GM21619 (cell line): ENCODE measurements around the gene KCND3.

Experiments used
- ATAC-seq: cut with Tn5 transposase; IDR thresholded peaks from one replicate; pipeline ENCODE4 v1.9.1; 2021; ENCODE audit not compliant: unreplicated experiment

Gene KCND3

DNA sequence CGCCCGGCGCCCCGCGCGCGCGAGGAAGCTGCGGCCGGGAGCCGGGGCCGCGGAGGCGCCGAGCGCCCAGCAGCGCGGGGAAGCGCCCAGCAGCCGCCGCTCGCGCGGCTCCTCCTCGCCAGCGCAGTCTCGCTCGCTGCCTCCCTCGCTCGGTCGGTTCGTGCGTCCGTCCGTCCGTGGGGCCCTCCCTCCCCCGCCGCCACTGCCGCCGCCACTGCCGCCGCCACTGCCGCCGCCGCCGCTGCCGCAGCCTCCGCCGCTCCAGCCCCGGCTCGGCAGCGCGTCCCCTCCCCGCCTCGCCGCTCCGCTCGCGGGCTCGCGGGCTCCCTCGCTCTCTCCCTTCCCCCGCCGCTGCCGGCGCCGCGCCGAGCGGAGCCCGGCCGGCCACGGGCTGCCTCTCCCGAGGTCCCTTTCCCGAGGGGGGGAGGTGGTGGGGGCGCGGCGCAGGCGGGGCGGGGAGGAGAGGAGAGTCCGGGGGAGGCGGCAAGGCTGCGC is at the start of gene KCND3:
TSS of gene KCND3 (minus strand) at position 138 of the 495 bp plus-strand sequence.
- ATAC-seq: no peak

DNA sequence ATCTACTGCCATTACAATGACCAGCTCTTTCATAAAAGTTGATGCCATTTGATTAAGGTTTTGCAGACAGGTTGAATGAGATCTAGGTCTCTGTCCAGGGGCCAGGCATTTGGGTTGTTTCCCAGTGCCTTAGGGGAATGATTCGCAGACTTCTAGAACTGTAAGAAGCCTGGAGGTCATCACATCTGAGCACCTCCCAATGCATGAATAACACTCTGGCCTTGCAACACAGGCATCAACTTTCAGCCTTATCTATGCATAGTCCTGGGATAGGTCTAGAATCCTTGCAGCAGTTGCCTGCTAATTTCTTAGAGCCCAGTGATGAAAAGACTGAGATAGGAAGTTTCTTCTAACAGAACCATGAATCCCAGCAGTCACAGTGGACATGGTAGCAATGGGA is 44.8 kb upstream of the KCND3 start:
- ATAC-seq: no peak

DNA sequence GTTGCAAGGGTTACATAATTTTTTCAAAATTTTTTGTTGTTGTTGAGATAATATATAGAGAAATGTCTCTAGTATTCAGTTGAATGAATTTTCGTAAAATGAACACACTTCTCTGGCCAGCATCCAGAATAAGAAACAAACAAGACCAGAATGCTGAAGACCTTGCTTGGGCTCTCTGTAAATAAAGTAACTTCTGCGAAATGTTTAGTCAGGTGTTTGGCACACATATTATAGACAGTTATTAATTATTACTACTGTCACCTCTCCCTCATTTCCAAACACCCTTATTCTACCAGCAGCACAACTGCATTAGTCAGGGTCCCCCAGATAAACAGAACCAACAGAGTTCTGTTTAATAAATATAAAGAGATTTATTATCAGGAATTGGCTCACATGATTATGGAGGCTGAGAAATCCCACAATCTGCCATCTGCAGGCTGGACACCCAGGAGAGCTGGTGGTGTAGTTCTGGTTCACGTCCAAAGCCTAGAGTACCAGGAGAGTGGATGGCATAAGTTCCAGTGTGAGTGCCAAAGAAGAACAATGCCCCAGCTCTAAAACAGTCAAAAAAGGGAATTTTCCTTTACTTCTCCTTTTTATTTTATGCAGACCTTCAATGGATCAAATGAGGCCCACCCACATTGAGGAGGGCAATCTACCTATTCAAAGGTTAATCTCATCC is 44.1 kb upstream of the KCND3 start:
- no peak for ATAC-seq

DNA sequence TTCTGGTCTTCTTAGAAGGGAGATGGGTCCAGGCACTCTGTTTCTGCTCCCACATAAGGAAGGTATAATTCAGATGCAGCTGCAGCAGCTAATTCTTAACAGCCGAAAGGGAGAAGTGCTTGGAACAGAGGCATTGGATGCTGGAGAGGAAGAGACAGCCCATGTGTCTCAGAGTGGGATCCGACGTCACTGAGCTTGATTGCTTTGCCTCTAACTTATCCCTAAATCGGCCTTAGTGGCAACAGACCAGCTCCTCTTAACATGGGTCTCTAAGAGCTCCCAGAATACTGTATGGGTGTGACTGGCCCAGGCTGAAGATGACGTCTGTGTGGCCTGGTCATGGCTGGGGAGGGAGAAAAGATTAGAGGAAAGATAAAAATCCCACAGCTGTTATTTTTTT is 40.7 kb upstream of the KCND3 start:
- no peak for ATAC-seq

DNA sequence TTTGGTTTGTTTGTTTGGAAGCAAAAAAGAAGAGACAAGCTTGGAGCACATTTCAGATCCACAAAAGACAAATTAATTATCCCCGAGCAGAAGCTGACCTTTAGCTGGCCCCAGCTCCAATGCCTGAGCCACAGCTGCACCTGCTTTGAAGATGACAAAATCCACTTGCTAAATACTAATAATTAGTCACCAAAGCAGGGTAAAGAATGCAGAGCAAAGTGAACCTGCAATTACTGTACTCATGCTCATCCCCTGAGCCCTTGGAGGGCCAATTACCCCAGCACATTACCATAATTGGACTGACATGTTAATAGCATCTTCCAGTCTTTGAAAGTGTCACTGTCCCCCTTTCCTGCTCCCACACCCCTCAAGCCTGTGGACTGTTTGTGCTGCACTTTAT is 38.2 kb upstream of the KCND3 start:
- ATAC-seq: no peak

DNA sequence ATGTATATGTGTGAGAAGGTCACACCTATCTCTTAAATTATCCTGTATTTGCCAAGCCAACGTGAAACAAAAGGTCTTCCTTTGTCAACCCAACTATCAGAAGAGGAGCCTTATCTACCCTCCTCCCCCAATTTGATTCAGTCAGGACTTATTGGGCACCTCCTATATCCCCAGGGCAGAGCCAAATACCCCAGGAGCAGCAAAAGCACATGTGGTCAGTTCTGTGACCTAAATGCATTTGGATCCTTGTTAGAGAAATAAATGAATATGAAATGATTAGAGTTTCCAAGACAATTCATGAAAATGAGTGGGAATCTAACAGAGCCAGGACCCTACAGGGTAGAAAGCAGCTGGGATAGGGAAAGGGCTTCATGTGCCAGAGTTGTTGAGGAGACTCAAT is 37.0 kb upstream of the KCND3 start:
- no peak for ATAC-seq

DNA sequence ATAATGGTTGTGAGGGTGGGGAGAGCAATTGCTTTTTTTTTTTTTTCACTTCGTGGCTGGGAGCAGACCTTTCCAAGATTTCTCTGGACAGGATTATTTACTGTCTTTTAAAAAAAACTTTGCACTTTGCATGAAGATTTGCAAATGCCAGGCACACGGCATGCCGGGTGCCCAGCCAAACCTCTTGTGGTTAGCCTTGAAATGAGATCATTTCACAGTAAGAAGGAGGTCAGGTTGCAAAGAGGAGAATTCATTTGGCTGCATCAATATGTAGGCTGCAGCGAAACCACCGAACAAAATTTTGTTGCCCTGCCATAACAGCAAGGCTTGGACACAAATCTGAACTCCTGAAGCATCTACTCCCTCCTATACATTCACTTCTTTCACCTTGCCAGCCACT is 36.5 kb upstream of the KCND3 start:
- ATAC-seq: no peak

DNA sequence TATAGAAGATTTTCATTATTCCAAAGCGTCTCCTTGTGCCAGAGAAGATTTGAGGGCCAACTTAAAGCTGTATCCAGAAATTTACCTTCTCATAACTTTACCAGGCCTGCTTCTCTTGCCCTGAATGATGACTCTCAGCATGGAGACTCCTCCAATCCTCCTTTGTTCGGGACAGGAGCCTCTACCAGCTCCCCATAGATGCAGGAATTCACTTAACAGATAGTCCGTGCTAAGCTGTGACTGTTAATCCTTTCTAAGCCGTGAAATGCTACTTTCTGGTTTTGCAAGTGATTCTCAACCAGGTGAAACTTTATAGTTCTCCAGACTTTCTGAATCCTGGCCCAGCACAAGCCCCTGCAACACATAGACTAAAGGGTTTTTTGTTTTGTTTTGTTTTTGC is 31.8 kb upstream of the KCND3 start:
- ATAC-seq: no peak

DNA sequence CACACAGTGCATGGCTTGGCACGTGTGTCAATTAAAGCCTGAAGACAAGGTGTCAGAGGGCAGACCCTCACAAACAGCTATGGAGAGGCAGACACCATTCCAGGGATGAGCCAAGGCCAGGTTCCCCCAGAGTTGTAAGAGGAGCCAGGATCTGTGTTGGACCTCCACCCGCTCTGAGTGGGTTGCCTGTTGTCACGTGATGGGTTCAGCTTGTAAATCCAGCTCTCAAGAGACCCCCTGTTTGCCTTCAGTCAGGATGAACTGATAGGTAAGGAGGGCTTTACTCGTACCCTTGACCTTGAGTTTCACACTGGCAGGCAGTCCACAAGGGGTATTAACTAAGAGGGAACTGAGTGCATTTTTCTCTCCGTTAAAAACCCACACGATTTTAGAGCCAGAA is 27.7 kb upstream of the KCND3 start:
- ATAC-seq: no peak

DNA sequence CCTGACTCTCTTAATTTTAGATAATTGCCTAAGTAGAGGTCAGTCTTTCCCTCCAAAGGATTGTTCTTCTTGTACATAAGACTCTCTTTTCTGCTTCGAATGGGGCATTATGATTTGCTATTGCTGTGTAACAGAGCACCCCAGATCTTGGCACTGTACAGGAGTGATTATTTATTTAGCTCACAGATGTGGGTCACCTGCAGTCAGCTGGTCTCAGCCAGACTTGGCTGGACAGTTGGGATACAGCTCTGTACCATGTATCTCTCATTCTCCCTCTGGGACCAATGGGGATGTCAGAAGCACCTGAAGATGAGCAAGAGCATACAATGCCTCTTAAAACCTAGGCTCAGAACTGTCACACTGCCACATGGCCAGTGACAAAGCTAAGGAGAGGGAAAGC is 23.4 kb upstream of the KCND3 start:
- no peak for ATAC-seq

DNA sequence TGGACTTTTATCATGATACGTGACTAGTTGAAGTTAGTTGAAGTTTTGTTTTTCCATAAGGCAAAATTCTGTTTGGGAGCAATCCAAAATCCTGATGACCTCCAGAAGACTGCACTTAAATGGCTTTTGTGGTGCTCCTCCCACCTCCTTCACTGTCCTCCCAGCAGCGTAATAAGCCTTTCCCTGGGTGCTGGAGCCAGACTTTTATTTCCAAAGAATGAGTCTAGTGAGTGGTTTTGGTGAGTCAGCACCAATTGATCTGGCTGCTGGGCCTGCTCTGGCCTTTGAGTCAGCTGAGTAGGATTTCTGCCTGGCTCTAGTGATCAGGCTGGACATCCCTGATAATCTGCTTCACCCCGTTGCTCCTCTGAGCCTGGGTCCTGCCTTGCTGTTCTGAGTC is 21.7 kb upstream of the KCND3 start:
- ATAC-seq: no peak

DNA sequence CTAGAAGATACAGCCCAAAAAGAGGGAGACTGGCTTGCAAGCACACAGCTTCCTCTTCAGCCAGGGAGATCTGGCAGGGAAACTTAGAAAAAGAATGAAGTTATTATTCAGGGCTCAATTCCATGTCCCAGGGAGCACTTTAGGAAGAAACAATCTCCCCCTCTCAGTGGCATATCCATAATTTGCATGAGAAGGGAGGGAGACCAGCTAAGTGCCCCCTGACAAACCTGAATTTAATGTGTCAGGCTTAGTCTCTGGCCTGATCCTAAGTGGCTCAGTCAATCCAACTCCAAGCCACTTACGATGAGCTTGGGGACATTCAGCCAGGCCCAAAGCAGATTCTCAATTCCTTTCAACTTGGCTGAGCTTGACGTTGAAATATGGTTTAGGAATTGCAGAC is 17.7 kb upstream of the KCND3 start:
- ATAC-seq: no peak

DNA sequence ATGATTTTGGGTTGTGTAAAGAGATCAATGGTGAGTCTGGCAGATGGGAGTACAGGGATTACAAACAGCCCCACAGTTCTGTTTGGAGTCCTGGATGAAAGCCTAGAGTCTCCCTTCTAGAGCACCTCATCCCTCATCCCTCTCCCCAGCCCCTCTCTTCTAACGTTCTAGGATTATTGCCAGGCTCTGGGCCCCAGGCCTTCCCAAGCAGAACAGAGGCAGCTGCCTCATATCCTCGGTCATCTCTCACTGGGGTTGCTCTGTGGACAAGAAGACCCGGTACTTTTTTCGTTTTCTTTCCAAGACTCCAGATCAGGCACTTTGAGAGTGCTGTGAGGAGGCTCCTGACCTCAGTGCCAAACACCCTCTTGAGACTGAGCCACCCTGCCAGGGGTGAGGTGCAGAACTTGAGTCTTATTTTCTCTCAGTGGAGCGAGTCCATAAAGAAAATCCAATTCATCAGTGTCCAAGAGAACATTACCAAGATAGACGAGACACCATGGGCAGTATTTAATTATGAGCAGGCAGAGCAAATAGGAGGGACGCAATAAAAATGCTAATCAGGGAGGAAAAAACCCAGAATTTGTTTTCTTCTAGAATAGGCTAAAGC is 17.1 kb upstream of the KCND3 start:
- ATAC-seq: no peak

DNA sequence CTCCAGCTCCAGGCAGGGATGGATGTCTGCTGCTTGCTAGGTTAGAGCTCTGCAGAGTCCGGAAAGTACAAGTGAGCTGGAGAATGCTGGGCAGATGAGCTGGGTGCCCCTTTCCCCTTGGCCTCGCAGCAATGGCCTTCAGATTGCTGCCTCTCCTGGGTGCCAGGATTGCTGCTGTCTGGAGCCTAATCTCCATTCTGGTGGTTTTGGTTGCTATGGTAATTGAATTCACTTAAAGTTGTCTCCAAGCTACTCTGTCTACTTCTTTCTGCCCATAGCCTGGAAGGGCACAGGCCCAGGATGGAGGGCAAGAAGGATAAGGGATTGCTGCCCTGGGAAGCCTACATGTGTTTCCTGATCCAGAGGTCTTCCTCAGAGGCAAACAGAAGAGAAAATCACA is 14.6 kb upstream of the KCND3 start:
- ATAC-seq: no peak

DNA sequence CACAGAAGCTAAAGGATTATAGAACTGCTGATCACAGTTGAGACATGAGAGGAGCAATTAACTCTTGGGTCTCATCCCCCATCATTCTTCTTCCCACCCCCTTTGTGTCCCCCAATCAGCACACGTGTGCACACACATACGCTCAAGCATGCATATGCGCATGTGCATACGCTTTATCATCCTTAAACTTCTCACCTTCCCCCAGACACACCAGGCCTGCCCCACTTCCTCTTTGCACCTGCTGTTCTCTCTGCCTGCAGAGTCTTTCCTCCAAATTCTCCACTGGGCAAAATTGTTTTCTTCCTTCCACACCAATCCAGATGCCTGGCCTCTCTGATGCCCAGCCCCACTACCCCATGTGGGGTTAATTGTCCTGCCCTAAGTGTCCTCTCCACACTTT is 13.0 kb upstream of the KCND3 start:
- ATAC-seq: no peak

DNA sequence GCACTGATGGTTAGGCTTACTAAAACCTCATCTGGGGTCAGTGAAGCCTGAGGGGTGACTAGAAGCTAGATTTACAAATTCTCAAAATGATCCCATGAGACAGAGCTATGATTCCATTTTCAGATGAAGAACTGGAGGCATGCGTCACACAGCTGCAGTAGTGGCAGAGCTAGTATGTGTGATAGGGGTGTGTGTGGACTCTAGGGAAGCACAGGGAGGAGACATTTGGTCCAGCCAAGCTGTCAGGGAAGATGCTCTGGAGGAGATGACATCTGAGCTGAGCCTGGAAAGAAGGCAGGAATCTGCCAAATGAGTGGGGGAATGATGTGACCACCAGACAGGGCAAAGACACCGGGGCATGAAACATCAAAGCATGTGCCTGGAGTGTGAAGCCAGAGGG is 12.0 kb upstream of the KCND3 start:
- no peak for ATAC-seq

DNA sequence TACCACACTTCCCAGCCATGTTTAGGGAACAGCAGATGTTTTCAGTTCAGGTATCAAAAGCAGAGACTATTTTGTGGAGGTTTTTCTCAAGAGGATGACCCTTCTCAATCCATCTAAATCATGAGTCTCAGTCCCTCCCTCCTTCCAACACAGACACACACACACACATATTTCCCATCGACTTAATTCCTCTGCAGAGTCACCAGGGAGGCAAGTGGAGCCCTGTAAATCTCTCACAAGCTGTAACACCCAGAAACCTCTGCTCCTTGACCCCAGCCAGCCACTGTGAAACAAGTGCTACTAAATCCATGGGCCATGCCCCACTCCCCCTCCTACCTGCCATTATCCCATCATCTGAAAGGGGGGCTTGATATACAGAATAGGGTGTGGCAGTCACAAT is 10.6 kb upstream of the KCND3 start:
- no peak for ATAC-seq

DNA sequence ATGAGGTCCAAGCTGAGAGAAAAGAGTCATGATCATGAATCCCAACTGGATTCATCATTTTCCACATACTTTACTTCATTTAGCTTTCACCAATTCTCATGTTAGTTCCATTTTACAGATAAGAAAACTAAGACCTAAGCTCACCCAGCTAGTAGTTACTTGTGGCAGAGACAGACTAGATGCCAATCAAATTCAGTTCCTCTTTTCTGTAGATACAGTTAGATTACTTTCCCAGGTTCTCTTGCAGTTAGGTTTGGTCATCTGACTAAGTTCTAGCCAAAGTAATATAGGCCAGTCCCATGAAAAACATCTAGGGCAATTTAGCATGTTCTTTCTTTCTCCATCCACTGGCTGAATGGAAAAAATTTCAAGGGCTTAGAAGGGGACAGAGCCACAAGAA is 8.9 kb upstream of the KCND3 start:
- no peak for ATAC-seq

DNA sequence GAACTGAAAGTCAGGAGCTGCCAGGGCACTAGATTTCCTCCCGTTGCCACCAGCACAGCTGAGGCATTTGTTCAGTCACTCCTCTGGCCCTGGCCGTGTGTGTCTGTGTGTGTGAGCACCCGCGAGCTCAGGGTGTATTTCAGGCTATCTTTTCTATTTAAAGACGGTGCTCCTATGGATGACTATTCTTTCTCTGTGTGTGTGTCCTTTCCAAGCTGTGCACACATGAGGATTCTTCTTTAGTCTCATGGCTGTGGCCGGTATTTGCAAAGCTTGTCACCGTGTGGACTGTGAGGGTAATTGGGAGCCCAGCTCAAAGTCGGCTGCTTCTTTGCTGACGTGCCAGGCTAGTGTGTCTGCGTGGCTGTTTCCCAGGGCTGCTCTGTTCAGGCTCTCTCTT is 3.0 kb upstream of the KCND3 start:
- ATAC-seq: no peak

DNA sequence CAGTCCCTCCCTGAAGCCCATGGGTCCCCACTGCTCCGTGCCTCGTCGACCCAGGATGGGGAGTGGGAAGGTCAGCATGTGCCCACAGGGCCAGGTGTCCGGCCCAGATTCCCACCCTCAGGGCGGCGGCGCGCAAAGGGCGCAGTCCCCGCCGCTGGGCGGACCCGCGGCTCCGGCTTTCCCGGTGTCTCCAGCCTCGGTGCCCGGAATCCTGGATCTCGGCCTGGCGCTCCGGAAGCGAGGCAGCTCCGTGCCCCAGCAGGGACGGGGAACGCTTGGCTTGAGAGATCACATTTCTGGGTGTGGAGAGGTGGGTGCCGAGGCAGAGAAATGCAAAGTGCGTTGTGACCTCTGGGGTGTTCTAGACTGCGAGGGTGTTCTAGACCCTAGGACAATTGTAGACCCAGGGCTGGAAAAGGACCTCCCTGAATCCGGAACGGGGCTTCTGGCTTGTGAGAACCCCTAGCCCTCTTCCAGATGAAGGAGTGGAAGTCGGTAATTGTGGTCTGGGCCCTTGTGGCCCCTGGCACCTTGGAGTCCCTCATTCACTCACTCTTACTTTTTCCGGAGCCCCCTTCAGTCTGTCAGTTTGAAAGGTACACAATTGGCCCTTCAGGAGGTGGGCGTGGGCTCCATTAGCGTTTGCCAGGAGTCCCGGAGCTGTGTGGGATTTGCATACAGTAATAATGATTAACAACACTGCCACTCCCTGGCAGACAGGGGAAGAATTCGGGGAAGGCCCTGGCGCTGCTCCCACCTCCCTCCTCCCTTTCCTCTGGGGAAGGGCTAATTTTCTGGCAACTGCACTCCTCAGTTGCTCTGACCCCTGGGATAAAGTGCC is 1.6 kb upstream of the KCND3 start:
- ATAC-seq: no peak

DNA sequence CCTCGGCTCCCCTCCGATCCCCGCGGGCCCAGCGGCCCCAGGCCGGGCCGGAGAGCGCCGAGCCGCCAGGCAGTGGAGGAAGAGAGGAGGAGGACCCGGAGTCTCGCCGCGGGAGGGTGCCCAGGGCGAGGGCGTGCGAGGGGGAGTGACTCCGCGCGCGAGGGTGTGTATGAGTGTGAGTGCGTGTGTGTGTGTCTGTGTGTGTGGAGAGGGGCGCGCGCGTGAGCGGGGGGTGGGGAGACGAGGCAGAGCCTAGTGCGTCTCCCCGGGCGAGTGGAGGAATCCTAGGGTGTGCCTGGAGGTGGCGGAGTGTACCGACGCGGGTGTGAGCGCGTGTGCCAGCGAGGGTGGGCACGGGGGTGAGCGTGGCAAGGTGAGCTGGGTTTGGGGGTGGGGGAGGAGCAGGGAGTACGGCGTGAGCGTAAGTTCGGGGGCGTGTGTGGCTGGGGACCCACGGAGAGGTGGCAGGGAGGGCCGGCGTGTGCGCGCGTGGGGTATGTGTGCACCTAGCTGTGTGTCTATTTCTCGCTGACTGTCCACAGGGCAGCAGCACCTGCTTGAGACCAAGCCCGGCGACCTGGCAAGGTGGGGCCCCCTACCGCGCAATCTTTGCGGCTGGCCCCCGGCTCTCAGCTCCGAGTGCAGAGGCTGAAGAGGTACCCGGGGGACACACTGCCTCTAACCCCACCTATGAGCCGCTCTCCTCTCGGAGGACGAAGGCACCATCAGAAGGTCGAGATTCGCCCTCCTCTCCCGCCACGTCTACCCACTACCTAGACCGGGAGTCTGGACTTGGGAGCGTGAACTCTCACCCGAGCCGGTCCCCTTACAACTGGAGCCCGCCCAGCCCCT is 784 bp upstream of the KCND3 start:
- no peak for ATAC-seq
